Neural progenitor cell (in vitro differentiated cells): ENCODE results near the gene SERPINE1.
"Not testable (repeated sequence)": the region's sequence is repeated elsewhere in the genome, so short reads cannot be mapped to it uniquely, and the experiment has no call there.

Experiments used
- EZH2 ChIP-seq: fragments of 200-600 bp; sonication (generic); IDR thresholded peaks from 2 replicates; pipeline ENCODE4 v1.6.1; 2017; ENCODE audit warnings: antibody characterized with exemption, mild to moderate bottlenecking, moderate library complexity
- EZH2phosphoT487 ChIP-seq: fragments of 200-600 bp; sonication (generic); IDR thresholded peaks from 2 replicates; pipeline ENCODE4 v1.6.1; 2017; ENCODE audit warnings: antibody characterized with exemption
- TF ChIP-seq, protein P1 (sequence below): fragments of 200-600 bp; sonication (generic); IDR thresholded peaks from 2 replicates; pipeline ENCODE4 v1.5.1; 2017; ENCODE audit warnings: antibody characterized with exemption, mild to moderate bottlenecking

DNA sequence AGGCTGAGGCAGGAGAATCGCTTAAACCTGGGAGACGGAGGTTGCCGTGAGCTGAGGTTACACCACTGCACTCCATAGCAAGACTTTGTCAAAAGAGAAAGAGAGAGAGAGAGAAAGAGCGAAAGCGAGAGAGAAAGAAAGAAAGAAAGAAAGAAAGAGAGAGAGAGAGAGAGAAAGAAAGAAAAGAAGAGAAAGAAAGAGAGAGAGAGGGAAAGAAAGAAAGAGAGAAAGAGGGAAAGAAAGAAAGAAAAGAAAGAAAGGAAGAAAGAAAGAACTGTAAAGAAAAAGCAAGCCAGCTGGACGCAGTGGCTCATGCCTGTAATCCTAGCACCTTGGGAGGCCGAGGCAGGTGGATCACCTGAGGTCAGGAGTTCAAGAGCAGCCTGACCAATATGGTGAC is 13.8 kb upstream of the SERPINE1 start:
- TF ChIP-seq, protein P1, sequence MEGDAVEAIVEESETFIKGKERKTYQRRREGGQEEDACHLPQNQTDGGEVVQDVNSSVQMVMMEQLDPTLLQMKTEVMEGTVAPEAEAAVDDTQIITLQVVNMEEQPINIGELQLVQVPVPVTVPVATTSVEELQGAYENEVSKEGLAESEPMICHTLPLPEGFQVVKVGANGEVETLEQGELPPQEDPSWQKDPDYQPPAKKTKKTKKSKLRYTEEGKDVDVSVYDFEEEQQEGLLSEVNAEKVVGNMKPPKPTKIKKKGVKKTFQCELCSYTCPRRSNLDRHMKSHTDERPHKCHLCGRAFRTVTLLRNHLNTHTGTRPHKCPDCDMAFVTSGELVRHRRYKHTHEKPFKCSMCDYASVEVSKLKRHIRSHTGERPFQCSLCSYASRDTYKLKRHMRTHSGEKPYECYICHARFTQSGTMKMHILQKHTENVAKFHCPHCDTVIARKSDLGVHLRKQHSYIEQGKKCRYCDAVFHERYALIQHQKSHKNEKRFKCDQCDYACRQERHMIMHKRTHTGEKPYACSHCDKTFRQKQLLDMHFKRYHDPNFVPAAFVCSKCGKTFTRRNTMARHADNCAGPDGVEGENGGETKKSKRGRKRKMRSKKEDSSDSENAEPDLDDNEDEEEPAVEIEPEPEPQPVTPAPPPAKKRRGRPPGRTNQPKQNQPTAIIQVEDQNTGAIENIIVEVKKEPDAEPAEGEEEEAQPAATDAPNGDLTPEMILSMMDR = not testable (repeated sequence)
- TF ChIP-seq EZH2phosphoT487, EZH2: not testable (repeated sequence)
